ENCODE measurements around the gene APC2.

APC2 gene

DNA sequence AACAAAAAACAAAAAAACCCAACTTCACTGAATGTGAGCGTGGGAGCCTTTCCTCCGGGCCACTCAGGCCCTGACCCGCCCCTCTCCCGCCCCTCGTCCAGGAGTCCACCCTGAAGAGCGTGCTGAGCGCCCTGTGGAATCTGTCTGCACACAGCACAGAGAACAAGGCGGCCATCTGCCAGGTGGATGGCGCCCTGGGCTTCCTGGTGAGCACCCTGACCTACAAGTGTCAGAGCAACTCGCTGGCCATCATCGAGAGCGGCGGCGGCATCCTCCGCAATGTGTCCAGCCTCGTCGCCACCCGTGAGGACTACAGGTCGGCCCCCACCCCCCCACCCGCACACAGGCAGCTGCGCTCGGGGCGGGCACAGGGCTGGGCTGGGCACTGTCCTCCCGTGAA is 11.9 kb downstream of the APC2 start:
- TF ChIP-seq, protein P1, sequence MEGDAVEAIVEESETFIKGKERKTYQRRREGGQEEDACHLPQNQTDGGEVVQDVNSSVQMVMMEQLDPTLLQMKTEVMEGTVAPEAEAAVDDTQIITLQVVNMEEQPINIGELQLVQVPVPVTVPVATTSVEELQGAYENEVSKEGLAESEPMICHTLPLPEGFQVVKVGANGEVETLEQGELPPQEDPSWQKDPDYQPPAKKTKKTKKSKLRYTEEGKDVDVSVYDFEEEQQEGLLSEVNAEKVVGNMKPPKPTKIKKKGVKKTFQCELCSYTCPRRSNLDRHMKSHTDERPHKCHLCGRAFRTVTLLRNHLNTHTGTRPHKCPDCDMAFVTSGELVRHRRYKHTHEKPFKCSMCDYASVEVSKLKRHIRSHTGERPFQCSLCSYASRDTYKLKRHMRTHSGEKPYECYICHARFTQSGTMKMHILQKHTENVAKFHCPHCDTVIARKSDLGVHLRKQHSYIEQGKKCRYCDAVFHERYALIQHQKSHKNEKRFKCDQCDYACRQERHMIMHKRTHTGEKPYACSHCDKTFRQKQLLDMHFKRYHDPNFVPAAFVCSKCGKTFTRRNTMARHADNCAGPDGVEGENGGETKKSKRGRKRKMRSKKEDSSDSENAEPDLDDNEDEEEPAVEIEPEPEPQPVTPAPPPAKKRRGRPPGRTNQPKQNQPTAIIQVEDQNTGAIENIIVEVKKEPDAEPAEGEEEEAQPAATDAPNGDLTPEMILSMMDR (IDR thresholded peaks at IDR 0.05; ENCODE audit: low read depth, low read length) = no peak
- no peak for DNase-seq (ENCODE audit: extremely low read depth, low read depth)

DNA sequence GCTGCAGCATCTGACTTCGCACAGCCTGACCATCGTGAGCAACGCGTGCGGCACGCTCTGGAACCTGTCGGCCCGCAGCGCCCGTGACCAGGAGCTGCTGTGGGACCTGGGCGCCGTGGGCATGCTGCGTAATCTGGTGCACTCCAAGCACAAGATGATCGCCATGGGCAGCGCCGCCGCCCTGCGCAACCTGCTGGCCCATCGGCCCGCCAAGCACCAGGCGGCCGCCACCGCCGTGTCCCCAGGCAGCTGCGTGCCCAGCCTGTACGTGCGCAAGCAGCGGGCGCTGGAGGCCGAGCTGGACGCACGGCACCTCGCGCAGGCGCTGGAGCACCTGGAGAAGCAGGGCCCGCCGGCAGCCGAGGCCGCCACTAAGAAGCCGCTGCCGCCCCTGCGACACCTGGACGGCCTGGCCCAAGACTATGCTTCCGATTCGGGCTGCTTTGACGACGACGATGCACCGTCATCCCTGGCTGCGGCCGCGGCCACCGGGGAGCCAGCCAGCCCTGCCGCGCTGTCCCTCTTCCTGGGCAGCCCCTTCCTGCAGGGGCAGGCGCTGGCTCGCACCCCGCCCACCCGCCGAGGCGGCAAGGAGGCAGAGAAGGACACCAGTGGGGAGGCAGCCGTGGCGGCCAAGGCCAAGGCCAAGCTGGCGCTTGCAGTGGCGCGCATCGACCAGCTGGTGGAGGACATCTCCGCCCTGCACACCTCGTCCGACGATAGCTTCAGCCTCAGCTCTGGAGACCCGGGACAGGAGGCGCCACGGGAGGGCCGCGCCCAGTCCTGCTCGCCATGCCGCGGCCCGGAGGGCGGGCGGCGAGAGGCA is 15.5 kb downstream of the APC2 start:
- no peak for DNase-seq (ENCODE audit: extremely low read depth, low read depth)
- TF ChIP-seq, protein P1 (IDR thresholded peaks at IDR 0.05; ENCODE audit: low read depth, low read length) = peak; percentile 15

DNA sequence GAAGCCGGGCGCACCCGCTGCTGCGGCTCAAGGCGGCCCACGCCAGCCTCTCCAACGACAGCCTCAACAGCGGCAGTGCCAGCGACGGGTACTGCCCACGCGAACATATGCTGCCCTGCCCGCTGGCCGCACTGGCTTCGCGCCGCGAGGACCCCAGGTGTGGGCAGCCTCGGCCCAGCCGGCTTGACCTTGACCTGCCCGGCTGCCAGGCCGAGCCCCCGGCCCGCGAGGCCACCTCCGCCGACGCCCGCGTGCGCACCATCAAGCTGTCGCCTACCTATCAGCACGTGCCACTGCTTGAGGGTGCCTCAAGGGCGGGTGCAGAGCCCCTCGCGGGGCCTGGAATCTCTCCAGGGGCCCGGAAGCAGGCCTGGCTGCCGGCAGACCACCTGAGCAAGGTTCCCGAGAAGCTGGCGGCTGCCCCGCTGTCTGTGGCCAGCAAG is 16.1 kb downstream of the APC2 start:
- no peak for DNase-seq (ENCODE audit: extremely low read depth, low read depth)
- TF ChIP-seq, protein P1 (IDR thresholded peaks at IDR 0.05; ENCODE audit: low read depth, low read length) = no peak

DNA sequence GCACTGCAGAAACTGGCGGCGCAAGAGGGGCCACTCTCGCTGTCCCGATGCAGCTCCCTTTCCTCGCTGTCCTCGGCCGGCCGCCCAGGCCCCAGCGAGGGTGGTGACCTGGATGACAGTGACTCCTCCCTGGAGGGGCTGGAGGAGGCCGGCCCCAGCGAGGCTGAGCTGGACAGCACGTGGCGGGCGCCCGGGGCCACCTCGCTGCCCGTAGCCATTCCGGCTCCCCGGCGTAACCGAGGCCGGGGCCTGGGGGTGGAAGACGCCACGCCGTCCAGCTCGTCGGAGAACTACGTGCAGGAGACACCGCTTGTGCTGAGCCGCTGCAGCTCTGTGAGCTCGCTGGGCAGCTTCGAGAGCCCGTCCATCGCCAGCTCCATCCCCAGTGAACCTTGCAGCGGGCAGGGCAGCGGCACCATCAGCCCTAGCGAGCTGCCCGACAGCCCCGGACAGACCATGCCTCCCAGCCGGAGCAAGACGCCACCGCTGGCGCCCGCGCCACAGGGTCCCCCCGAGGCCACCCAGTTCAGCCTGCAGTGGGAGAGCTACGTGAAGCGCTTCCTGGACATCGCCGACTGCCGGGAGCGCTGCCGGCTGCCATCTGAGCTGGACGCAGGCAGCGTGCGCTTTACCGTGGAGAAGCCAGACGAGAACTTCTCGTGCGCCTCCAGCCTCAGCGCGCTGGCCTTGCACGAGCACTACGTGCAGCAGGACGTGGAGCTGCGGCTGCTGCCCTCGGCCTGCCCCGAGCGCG is 16.7 kb downstream of the APC2 start:
- DNase-seq (ENCODE audit: extremely low read depth, low read depth) = no peak
- TF ChIP-seq, protein P1 (IDR thresholded peaks at IDR 0.05; ENCODE audit: low read depth, low read length) = no peak

DNA sequence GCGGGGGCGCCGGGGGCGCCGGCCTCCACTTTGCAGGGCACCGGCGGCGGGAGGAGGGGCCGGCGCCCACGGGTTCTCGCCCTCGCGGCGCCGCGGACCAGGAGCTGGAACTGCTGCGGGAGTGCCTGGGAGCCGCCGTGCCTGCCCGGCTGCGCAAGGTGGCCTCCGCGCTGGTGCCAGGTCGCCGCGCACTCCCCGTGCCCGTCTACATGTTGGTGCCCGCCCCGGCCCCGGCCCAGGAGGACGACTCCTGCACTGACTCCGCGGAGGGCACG is 17.2 kb downstream of the APC2 start:
- TF ChIP-seq, protein P1 (IDR thresholded peaks at IDR 0.05; ENCODE audit: low read depth, low read length) = no peak
- DNase-seq (ENCODE audit: extremely low read depth, low read depth) = no peak

DNA sequence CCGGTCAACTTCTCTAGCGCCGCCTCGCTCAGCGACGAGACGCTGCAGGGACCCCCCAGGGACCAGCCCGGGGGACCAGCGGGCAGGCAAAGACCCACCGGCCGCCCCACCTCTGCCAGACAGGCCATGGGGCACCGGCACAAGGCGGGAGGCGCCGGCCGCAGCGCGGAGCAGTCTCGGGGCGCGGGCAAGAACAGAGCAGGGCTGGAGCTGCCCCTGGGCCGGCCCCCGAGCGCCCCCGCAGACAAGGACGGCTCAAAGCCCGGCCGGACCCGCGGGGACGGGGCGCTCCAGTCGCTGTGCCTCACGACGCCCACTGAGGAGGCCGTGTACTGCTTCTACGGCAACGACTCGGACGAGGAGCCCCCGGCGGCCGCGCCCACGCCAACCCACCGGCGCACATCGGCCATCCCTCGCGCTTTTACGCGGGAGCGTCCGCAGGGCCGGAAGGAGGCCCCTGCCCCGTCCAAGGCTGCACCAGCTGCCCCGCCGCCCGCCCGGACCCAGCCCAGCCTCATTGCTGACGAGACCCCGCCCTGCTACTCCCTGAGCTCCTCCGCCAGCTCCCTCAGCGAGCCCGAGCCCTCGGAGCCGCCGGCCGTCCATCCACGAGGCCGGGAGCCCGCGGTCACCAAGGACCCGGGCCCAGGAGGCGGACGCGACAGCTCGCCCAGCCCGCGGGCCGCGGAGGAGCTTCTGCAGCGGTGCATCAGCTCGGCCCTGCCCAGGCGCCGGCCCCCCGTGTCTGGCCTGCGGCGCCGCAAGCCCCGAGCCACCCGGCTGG is 17.8 kb downstream of the APC2 start:
- TF ChIP-seq, protein P1 (IDR thresholded peaks at IDR 0.05; ENCODE audit: low read depth, low read length) = no peak
- DNase-seq (ENCODE audit: extremely low read depth, low read depth) = no peak

Data from AG09319 (cell line).